GM21447 (cell line): Measurements from ENCODE around the gene PRLHR.

Source experiments
- ATAC-seq: cut with Tn5 transposase; IDR thresholded peaks from one replicate; pipeline ENCODE4 v1.9.1; 2021; ENCODE audit not compliant: unreplicated experiment

The PRLHR gene

GRCh38 chr10:118564114-118564513, 31.3 kb downstream of the PRLHR start:
- no peak for ATAC-seq

GRCh38 chr10:118563373-118563890, 32.0 kb downstream of the PRLHR start:
- no peak for ATAC-seq

- ATAC-seq = no peak
Measured at GRCh38 chr10:118562851-118563250, 32.6 kb downstream of the PRLHR start.

- ATAC-seq = no peak
Measured at GRCh38 chr10:118557946-118558345, 37.5 kb downstream of the PRLHR start.

GRCh38 chr10:118551535-118552100, 43.8 kb downstream of the PRLHR start:
- ATAC-seq = no peak

GRCh38 chr10:118547282-118547681, 48.2 kb downstream of the PRLHR start:
- ATAC-seq = no peak

GRCh38 chr10:118546479-118546878, 49.0 kb downstream of the PRLHR start:
- no peak for ATAC-seq

GRCh38 chr10:118545381-118545780, 50.1 kb downstream of the PRLHR start:
- no peak for ATAC-seq

GRCh38 chr10:118544401-118544948, 51.0 kb downstream of the PRLHR start:
- ATAC-seq = no peak

GRCh38 chr10:118543714-118544400, 51.6 kb downstream of the PRLHR start:
- ATAC-seq = peak; percentile 48

GRCh38 chr10:118542745-118543144, 52.7 kb downstream of the PRLHR start:
- no peak for ATAC-seq

GRCh38 chr10:118542205-118542604, 53.2 kb downstream of the PRLHR start:
- ATAC-seq = no peak

GRCh38 chr10:118541718-118542117, 53.7 kb downstream of the PRLHR start:
- ATAC-seq = no peak
